GM18505 (cell line): ENCODE data around the gene APP.

Experiments used
- ATAC-seq: cut with Tn5 transposase; IDR thresholded peaks from one replicate; pipeline ENCODE4 v1.9.1; 2021; ENCODE audit not compliant: unreplicated experiment
- POLR2A ChIP-seq: IDR thresholded peaks from 4 replicates; pipeline ENCODE4 v1.6.1; 2011; ENCODE audit warnings: borderline replicate concordance; ENCODE audit not compliant: insufficient read depth, insufficient read length; ENCODE audit errors: extremely low read depth

Gene APP

GRCh38 chr21:25871566-25871965 is 299.0 kb downstream of the APP start:
- ATAC-seq = no peak
- no peak for TF ChIP-seq POLR2A

- no peak for TF ChIP-seq POLR2A
- ATAC-seq = no peak
Observed at GRCh38 chr21:25870084-25870483, 300.5 kb downstream of the APP start.

GRCh38 chr21:25867061-25867460 is 303.5 kb downstream of the APP start:
- ATAC-seq = no peak
- TF ChIP-seq POLR2A = no peak

- ATAC-seq = no peak
- TF ChIP-seq POLR2A = no peak
Observed at GRCh38 chr21:25863747-25864146, 306.8 kb downstream of the APP start.

GRCh38 chr21:25863031-25863430 is 307.5 kb downstream of the APP start:
- ATAC-seq = no peak

GRCh38 chr21:25862596-25862995 is 308.0 kb downstream of the APP start:
- no peak for ATAC-seq
- TF ChIP-seq POLR2A = no peak

More at GRCh38 chr21:25863031-25863430, 307.5 kb downstream of the APP start:
- no peak for TF ChIP-seq POLR2A

GRCh38 chr21:25862112-25862511 is 308.5 kb downstream of the APP start:
- ATAC-seq = no peak
- no peak for TF ChIP-seq POLR2A

- TF ChIP-seq POLR2A = no peak
Observed at GRCh38 chr21:25859235-25859929, 311.2 kb downstream of the APP start.

GRCh38 chr21:25858325-25858724 is 312.2 kb downstream of the APP start:
- TF ChIP-seq POLR2A = no peak
- ATAC-seq = no peak

More at GRCh38 chr21:25859235-25859929, 311.2 kb downstream of the APP start:
- no peak for ATAC-seq

- TF ChIP-seq POLR2A = no peak
- no peak for ATAC-seq
Observed at GRCh38 chr21:25857308-25858074, 313.1 kb downstream of the APP start.

GRCh38 chr21:25855576-25855975 is 315.0 kb downstream of the APP start:
- no peak for TF ChIP-seq POLR2A
- ATAC-seq = no peak

- no peak for TF ChIP-seq POLR2A
- ATAC-seq = no peak
Observed at GRCh38 chr21:25850126-25850842, 320.3 kb downstream of the APP start.

- no peak for TF ChIP-seq POLR2A
- no peak for ATAC-seq
Observed at GRCh38 chr21:25848309-25848708, 322.3 kb downstream of the APP start.
